NT2/D1 (cell line): ENCODE measurements around the gene ADGRG1.

Source experiments
- DNase-seq: peaks from one replicate; pipeline ENCODE4 v3.0.0-alpha.2; 2011; ENCODE audit warnings: low read depth, low spot score
- H3K27me3 ChIP-seq: 2 replicates; pipeline ENCODE4 v1.6.0; 2011; ENCODE audit warnings: mild to moderate bottlenecking; ENCODE audit not compliant: insufficient read length, insufficient read depth
- H3K36me3 ChIP-seq: 2 replicates; pipeline ENCODE4 v1.6.1; 2011; ENCODE audit warnings: mild to moderate bottlenecking, low read length, mixed read lengths; ENCODE audit not compliant: insufficient read depth, insufficient read length
- H3K4me1 ChIP-seq: 2 replicates; pipeline ENCODE4 v1.5.1; 2011; ENCODE audit not compliant: insufficient read depth, insufficient read length
- H3K4me3 ChIP-seq: 2 replicates; pipeline ENCODE4 v1.5.1; 2011; ENCODE audit warnings: low read depth; ENCODE audit not compliant: insufficient read length
- H3K9ac ChIP-seq: 2 replicates; pipeline ENCODE4 v1.6.0; 2011; ENCODE audit warnings: low read depth; ENCODE audit not compliant: insufficient read length
- H3K9me3 ChIP-seq: 2 replicates; pipeline ENCODE4 v1.5.1; 2011; ENCODE audit warnings: mild to moderate bottlenecking, low read length; ENCODE audit not compliant: insufficient read depth
- SUZ12 ChIP-seq: IDR thresholded peaks from 2 replicates; pipeline ENCODE4 v1.6.1; 2011; ENCODE audit not compliant: insufficient read length, insufficient read depth; ENCODE audit errors: extremely low read depth
- YY1 ChIP-seq: IDR thresholded peaks from 2 replicates; pipeline ENCODE4 v1.6.1; 2011; ENCODE audit not compliant: insufficient read length, insufficient read depth
- ZNF274 ChIP-seq: IDR thresholded peaks from 2 replicates; pipeline ENCODE4 v1.6.1; 2011; ENCODE audit warnings: mild to moderate bottlenecking, low read depth, low read length

The ADGRG1 gene

GRCh38 chr16:57628783-57629293, 408 bp downstream of the ADGRG1 start:
- DNase-seq, result no peak
- Histone ChIP-seq H3K27me3 (no peaks in the 10 kb centered on the region), H3K4me1 (peaks cover 65% of the 10 kb centered on the region), H3K36me3 (no peaks in the 10 kb centered on the region), H3K9me3 (no peaks in the 10 kb centered on the region), H3K9ac (peak overlapping the region; percentile 78), H3K4me3 (peak overlapping the region; percentile 31)
- TF ChIP-seq ZNF274 (no peak), YY1 (no peak)

- H3K4me3 ChIP-seq, result no peak overlapping the region
- TF ChIP-seq ZNF274 (no peak), SUZ12 (no peak), YY1 (no peak)
- no peak for DNase-seq
- H3K4me1 ChIP-seq, result peaks cover 62% of the 10 kb centered on the region
- H3K27me3 ChIP-seq, result no peaks in the 10 kb centered on the region
- H3K9me3 ChIP-seq, result no peaks in the 10 kb centered on the region
- H3K9ac ChIP-seq, result peak overlapping the region; percentile 18
- H3K36me3 ChIP-seq, result no peaks in the 10 kb centered on the region
These were observed 1.3 kb downstream of the ADGRG1 start for GRCh38 chr16:57629516-57630406.

DNA sequence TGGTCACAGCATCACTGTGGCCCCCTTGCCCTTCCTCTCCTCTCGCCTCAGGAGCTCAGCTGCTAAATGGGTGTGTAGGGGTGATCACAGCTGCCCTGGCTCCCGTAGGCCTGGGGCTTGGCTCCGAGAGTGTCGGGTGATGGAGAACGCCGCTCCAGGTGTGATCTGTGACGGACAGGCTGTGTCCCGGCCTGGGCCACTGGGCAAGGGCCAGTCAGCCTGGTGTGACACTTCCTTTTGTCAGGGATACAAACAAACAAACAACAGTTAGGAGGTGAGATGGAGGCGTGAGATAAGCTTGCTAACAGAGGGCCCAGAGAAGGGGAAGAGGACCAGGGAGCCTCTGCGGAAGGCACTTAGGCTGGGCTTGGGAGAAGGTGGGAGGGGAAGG, 2.0 kb downstream of the ADGRG1 start:
- no peak for DNase-seq
- H3K9ac ChIP-seq, result peak overlapping the region; percentile 5
- no peaks in the 10 kb centered on the region for H3K27me3 ChIP-seq
- H3K36me3 ChIP-seq, result no peaks in the 10 kb centered on the region
- no peaks in the 10 kb centered on the region for H3K9me3 ChIP-seq
- H3K4me3 ChIP-seq, result no peak overlapping the region
- peaks cover 63% of the 10 kb centered on the region for H3K4me1 ChIP-seq
- TF ChIP-seq ZNF274 (no peak), YY1 (no peak), SUZ12 (no peak)

GRCh38 chr16:57630931-57631845, 2.8 kb downstream of the ADGRG1 start:
- H3K9me3 ChIP-seq, result no peaks in the 10 kb centered on the region
- no peaks in the 10 kb centered on the region for H3K27me3 ChIP-seq
- DNase-seq, result no peak
- H3K4me3 ChIP-seq, result no peak overlapping the region
- TF ChIP-seq YY1 (no peak), SUZ12 (no peak), ZNF274 (no peak)
- no peaks in the 10 kb centered on the region for H3K36me3 ChIP-seq
- no peak overlapping the region for H3K9ac ChIP-seq
- peaks cover 65% of the 10 kb centered on the region for H3K4me1 ChIP-seq

GRCh38 chr16:57632568-57632967, 4.1 kb downstream of the ADGRG1 start:
- H3K4me1 ChIP-seq, result peaks cover 61% of the 10 kb centered on the region
- no peaks in the 10 kb centered on the region for H3K9me3 ChIP-seq
- TF ChIP-seq ZNF274 (no peak), YY1 (no peak), SUZ12 (no peak)
- H3K9ac ChIP-seq, result no peak overlapping the region
- H3K27me3 ChIP-seq, result no peaks in the 10 kb centered on the region
- H3K36me3 ChIP-seq, result no peaks in the 10 kb centered on the region
- H3K4me3 ChIP-seq, result no peak overlapping the region
- DNase-seq, result no peak

DNA sequence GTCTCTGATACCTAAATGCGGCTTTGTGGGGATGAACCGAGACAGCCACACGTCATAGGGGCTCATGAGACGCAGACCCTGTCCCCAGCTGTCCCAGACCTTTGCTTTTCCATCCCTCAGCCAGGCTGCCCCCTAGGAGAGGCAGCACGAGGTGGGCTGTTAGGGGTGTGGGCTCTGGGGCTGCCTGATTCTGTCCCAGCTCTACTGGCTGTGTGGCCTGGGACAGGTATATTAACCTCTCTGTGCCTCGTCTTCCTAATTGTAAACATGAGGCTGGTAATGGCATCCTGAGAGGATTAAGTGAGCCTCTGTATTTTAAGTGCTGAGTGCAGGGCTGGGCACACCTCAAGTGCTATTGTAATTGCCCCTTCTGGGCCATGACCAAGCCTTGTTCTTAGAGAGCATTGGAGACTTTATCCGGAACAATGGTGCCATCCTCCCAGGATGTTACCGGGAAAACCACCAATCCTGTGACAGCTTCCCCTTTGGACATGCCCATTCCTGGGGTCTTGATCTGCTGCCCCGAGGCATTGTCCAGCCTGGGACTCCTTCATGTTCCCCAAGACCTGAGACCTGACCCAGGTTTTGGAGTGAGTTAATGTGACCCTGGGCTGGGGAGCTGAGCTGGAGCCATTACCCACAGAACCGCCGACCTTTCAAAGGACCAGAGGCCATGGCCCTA, 5.1 kb downstream of the ADGRG1 start:
- H3K9me3 ChIP-seq, result no peaks in the 10 kb centered on the region
- no peaks in the 10 kb centered on the region for H3K27me3 ChIP-seq
- no peaks in the 10 kb centered on the region for H3K36me3 ChIP-seq
- TF ChIP-seq ZNF274 (no peak), YY1 (no peak), SUZ12 (no peak)
- peaks cover 58% of the 10 kb centered on the region for H3K4me1 ChIP-seq
- no peak for DNase-seq
- no peak overlapping the region for H3K4me3 ChIP-seq
- no peak overlapping the region for H3K9ac ChIP-seq

GRCh38 chr16:57634171-57634570, 5.7 kb downstream of the ADGRG1 start:
- DNase-seq, result no peak
- H3K36me3 ChIP-seq, result no peaks in the 10 kb centered on the region
- H3K4me3 ChIP-seq, result no peak overlapping the region
- H3K9ac ChIP-seq, result no peak overlapping the region
- H3K27me3 ChIP-seq, result no peaks in the 10 kb centered on the region
- no peak for TF ChIP-seq YY1
- no peak for TF ChIP-seq ZNF274
- TF ChIP-seq SUZ12, result no peak
- no peaks in the 10 kb centered on the region for H3K9me3 ChIP-seq
- peaks cover 52% of the 10 kb centered on the region for H3K4me1 ChIP-seq
